A549 (cell line): Measurements from ENCODE around the gene NAV2. TPM values are rescaled to one million over a fixed set of nuclear protein-coding genes. Genes with fewer than 3 reads are reported as not detected.
A peak's percentile ranks its signal among the peaks of the same experiment; 100 is the strongest.

Source experiments
- ATAC-seq, 2 experiments: fragments of 200-7000 bp in 1 of 2; fragments of >200 bp in 1 of 2; cut with Nextera tagmentation in 1 of 2; cut with Tn5 transposase in 1 of 2; 3 replicates each; pipeline versions ENCODE4 v1.8.0 to v1.9.1; 2018 to 2020; ENCODE audit warnings: mild to moderate bottlenecking in 1 of 2, moderate library complexity in 1 of 2
- CTCF ChIA-PET: fragments of 300-600 bp; sonication (Branson Sonifier 250); formaldehyde crosslinking; extraction: SDS; loops from one replicate; lab custom pipeline; 2021; ENCODE audit warnings: antibody characterized with exemption, inconsistent platforms; lab: Yijun Ruan, JAX
- POLR2A ChIA-PET: fragments of 350-600 bp; formaldehyde crosslinking; extraction: SDS; loops from one replicate; lab custom pipeline; 2021; ENCODE audit warnings: antibody characterized with exemption, inconsistent platforms; lab: Yijun Ruan, JAX
- DNase-seq, 2 experiments: peaks; one replicate each; pipeline versions ENCODE4 v3.0.0 to v3.0.0-alpha.2; 2011 to 2016; ENCODE audit warnings: low read depth in 1 of 2, low spot score in 1 of 2
- FAIRE-seq: peaks from 2 replicates; lab custom pipeline; 2011; peaks lifted over from hg19 to GRCh38; lab: Jason Lieb, UNC
- H3K27ac ChIP-seq, 2 experiments: fragments of >200 bp; sonication (Bioruptor Twin); formaldehyde crosslinking; 3 replicates each; pipeline ENCODE4 v1.5.1; 2016 to 2017
- H3K4me1 ChIP-seq: fragments of >200 bp; sonication (Bioruptor Twin); formaldehyde crosslinking; 3 replicates; pipeline ENCODE4 v1.6.1; 2016
- H3K4me2 ChIP-seq: fragments of >200 bp; sonication (Bioruptor Twin); formaldehyde crosslinking; 3 replicates; pipeline ENCODE4 v1.6.1; 2016
- H3K4me3 ChIP-seq: fragments of >200 bp; sonication (Bioruptor Twin); formaldehyde crosslinking; 3 replicates; pipeline ENCODE4 v1.5.1; 2016
- H3K9me3 ChIP-seq: fragments of >200 bp; sonication (Bioruptor Twin); formaldehyde crosslinking; 3 replicates; pipeline ENCODE4 v1.6.1; 2016
- BHLHE40 ChIP-seq: IDR thresholded peaks from 2 replicates; pipeline ENCODE4 v1.6.1; 2012; ENCODE audit warnings: low read depth, low read length, inconsistent platforms
- CBX8 ChIP-seq: fragments of 200-600 bp; sonication (generic); IDR thresholded peaks from 2 replicates; pipeline ENCODE4 v1.6.1; 2016
- CEBPB ChIP-seq, 2 experiments: fragments of >200 bp in 1 of 2; sonication (Bioruptor Twin) in 1 of 2; formaldehyde crosslinking in 1 of 2; IDR thresholded peaks; 2 replicates each; pipeline ENCODE4 v1.6.1; 2012 to 2016
- EHMT2 ChIP-seq: fragments of 200-600 bp; sonication (generic); IDR thresholded peaks from 2 replicates; pipeline ENCODE4 v1.6.1; 2016; ENCODE audit warnings: antibody characterized with exemption, low read depth, mild to moderate bottlenecking, moderate library complexity
- EP300 ChIP-seq, 2 experiments: fragments of >200 bp; sonication (Bioruptor Twin); formaldehyde crosslinking; IDR thresholded peaks; 2 replicates in 1 of 2; 3 replicates in 1 of 2; pipeline ENCODE4 v1.6.1; 2016 to 2017
- FOSB ChIP-seq: fragments of 250-450 bp; sonication (Bioruptor Pico); IDR thresholded peaks from 2 replicates; pipeline ENCODE4 v1.5.0; 2020; ENCODE audit warnings: mild to moderate bottlenecking, moderate library complexity
- GATA3 ChIP-seq: IDR thresholded peaks from 2 replicates; pipeline ENCODE4 v1.6.1; 2012; ENCODE audit warnings: borderline replicate concordance
- HDAC2 ChIP-seq: fragments of 200-600 bp; sonication (generic); IDR thresholded peaks from 2 replicates; pipeline ENCODE4 v1.6.1; 2016
- HOXB5 ChIP-seq: fragments of 250-450 bp; sonication (Bioruptor Pico); IDR thresholded peaks from 2 replicates; pipeline ENCODE4 v1.5.0; 2020; ENCODE audit warnings: mild to moderate bottlenecking, moderate library complexity
- JUNB ChIP-seq: fragments of >200 bp; sonication (Bioruptor Twin); formaldehyde crosslinking; IDR thresholded peaks from 2 replicates; pipeline ENCODE4 v1.6.1; 2016
- KDM5A ChIP-seq: fragments of 200-600 bp; sonication (generic); IDR thresholded peaks from 2 replicates; pipeline ENCODE4 v1.6.1; 2016; ENCODE audit warnings: antibody characterized with exemption, mild to moderate bottlenecking
- NR3C1 ChIP-seq: fragments of >200 bp; sonication (Bioruptor Twin); formaldehyde crosslinking; IDR thresholded peaks from 3 replicates; pipeline ENCODE4 v1.6.1; 2017
- POLR2AphosphoS2 ChIP-seq: conservative IDR thresholded peaks from 2 replicates; pipeline ENCODE4 v1.6.1; 2012; ENCODE audit warnings: low read length, improper control_type of control experiment, inconsistent platforms
- RCOR1 ChIP-seq: fragments of 150-350 bp; IDR thresholded peaks from 2 replicates; pipeline ENCODE4 v1.6.1; 2014; ENCODE audit warnings: antibody characterized with exemption, low read length, low read depth
- SREBF2 ChIP-seq: fragments of 450-650 bp; IDR thresholded peaks from 2 replicates; pipeline ENCODE4 v1.6.1; 2014; ENCODE audit warnings: mild to moderate bottlenecking, moderate library complexity
- WGBS: methylation state at CpG from one replicate; pipeline ENCODE4 v1.1.6; 2017; ENCODE audit errors: missing lambda C conversion rate; 5-methylcytosine and 5-hydroxymethylcytosine counted together
- polyA plus RNA-seq, 4 experiments: library from polyadenylated mRNA; depleted of rRNA in 3 of 4; stranded (reverse); fragments of >200 nt; fragmentation: RNase III in 1 of 4; extraction: RNeasy Plus Mini Kit Qiagen cat#74134 plus additional on column Dnase treatment in 1 of 4; gene quantifications; 2 replicates in 3 of 4; 3 replicates in 1 of 4; pipeline ENCODE4 v1.2.3, GENCODE V29; 2011 to 2017
- TF ChIP-seq, protein P1 (sequence below): fragments of 450-650 bp; IDR thresholded peaks from 2 replicates; pipeline ENCODE4 v1.6.1; 2014; ENCODE audit warnings: antibody characterized with exemption
- TF ChIP-seq, protein P2 (sequence below): fragments of 200-600 bp; sonication (generic); IDR thresholded peaks from 2 replicates; pipeline ENCODE4 v1.6.1; 2016; ENCODE audit warnings: antibody characterized with exemption, mild to moderate bottlenecking, moderate library complexity
- TF ChIP-seq, protein P3 (sequence below): fragments of 250-450 bp; sonication (Bioruptor Pico); IDR thresholded peaks from 2 replicates; pipeline ENCODE4 v1.5.0; 2021; ENCODE audit warnings: mild to moderate bottlenecking, moderate library complexity, borderline replicate concordance
- TF ChIP-seq, protein P4 (sequence below): IDR thresholded peaks from 2 replicates; pipeline ENCODE4 v1.6.1; 2012

The NAV2 gene
- polyA plus RNA-seq, 2 of the 4 experiments (the other 2 are of a cell fraction): 4.9 to 19.8 TPM

DNA sequence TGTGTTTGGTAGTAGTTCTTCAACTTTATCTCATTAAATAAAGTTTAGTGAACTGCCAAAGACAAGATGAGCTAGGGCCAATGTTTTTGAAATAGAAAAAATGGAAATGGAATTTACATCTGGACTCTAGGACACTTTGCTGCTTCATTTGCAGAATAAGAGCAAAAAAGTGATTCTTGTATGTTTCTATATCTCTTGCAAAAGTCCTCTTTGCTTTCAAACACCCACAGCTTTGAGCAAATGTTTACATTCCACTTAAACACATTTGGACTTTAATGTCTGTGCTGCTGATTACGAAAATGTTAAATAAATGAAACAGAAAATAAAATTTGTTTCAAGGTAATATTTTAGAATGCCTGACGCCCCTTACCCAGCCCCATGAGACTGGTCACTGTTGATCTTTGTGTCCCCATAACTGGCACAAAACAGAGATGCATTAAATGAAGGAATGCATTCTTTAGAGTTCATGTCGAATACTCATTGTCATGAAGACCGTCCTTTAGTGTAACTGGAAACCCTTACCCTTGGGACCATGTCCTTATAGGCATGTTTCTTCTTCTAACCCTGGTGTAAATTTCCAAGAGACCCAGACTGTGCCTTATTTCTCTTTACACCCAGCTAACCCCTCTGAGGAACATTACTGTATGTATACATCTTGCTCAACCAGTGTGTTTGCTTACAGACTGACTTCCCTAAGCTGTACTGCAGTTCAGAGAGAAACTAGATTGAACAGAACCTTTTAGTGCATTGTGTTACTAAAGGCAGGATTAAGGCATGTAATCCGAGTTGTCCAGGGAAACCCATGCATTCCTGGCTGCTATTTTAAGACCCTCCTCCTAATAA, 199.7 kb downstream of the NAV2 start:
- peak in 1 of 2 experiments; percentile 32; a peak in 1 of 6 replicates for ATAC-seq
- TF ChIP-seq EP300 (IDR thresholded peaks at IDR 0.05) (no peak), RCOR1 (no peak), HDAC2 (no peak), CBX8 (no peak), FOSB (CRISPR knock-in tag) (no peak), JUNB (no peak), HOXB5 (CRISPR knock-in tag) (no peak), BHLHE40 (no peak), NR3C1 (no peak)
- Histone ChIP-seq H3K4me3 (no peak overlapping the region), H3K27ac (no peak overlapping the region), H3K9me3 (no peaks in the 10 kb centered on the region), H3K4me2 (no peak overlapping the region), H3K4me1 (0 out of 3 replicates have a peak, but pooled peaks cover 4% of the 10 kb centered on the region)
- no peak for FAIRE-seq
- no peak for DNase-seq
- WGBS: 41% methylated on average over 5 of the region's 5 CpGs
- ChIA-PET POLR2A (no interaction called here), CTCF (interaction anchor here (0.8 to 4.9 kb wide), 13 partner anchors 8 to 442 kb away, joined by 3 to 15 read pairs (median 4); no protein-coding TSS in a partner anchor)

DNA sequence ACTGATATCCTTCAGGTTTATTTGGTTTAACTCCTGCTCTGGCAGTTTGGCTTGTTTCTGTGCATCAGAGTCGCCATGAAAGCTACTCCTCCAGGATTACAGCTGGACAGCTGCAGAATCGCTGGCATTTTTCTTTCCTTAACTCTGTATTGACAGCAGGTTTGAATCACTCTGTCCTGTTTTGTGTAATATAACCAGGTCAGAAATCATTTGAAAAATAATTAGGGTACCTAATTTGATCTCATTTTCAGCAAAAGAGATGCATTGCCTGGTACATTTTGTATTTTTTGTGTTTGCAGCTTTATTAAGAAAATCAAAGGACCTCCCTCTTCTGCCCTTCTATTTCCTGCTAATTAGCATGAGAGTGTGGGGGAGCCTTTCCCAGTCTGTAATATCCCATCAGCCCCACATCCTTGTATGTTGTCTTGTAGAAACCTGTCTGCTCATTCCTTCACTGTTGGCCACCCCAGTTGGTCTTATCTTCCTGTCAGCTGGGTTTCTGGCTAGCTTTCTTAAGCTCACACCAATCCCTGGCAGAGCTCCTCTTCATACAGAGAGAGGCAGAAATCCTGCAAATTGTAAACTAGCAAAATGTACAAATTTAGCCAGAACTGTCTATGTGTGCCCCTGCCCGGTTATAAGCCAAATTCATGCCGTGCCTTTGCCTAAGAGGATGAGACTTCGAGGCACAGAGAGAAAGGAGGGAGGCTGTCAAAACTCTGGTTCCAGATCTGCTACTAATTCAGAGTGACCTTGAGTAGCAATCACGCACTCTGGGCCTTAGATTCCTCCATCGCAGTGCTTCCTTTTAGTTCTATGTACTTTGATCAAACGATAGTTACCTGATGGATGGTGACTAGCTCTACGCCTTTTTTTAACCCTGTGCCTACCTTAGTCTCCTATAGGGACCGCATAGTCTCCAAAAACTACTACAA, 200.6 kb downstream of the NAV2 start:
- ChIA-PET CTCF (interaction anchor here (0.8 to 4.9 kb wide), 12 partner anchors 8 to 441 kb away, joined by 3 to 15 read pairs (median 6); no protein-coding TSS in a partner anchor), POLR2A (no interaction called here)
- TF ChIP-seq, protein P1, sequence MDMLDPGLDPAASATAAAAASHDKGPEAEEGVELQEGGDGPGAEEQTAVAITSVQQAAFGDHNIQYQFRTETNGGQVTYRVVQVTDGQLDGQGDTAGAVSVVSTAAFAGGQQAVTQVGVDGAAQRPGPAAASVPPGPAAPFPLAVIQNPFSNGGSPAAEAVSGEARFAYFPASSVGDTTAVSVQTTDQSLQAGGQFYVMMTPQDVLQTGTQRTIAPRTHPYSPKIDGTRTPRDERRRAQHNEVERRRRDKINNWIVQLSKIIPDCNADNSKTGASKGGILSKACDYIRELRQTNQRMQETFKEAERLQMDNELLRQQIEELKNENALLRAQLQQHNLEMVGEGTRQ: no peak
- no peak for TF ChIP-seq CEBPB (IDR thresholded peaks at IDR 0.05)
- TF ChIP-seq, all 56 proteins: peak for 0
- 72% methylated on average over 10 of the region's 10 CpGs for WGBS
- ATAC-seq (no peak), DNase-seq (no peak), FAIRE-seq (no peak)
- Histone ChIP-seq H3K4me3 (no peak overlapping the region), H3K27ac (no peak overlapping the region), H3K4me2 (no peak overlapping the region), H3K9me3 (no peaks in the 10 kb centered on the region), H3K4me1 (0 out of 3 replicates have a peak, but pooled peaks cover 4% of the 10 kb centered on the region)

DNA sequence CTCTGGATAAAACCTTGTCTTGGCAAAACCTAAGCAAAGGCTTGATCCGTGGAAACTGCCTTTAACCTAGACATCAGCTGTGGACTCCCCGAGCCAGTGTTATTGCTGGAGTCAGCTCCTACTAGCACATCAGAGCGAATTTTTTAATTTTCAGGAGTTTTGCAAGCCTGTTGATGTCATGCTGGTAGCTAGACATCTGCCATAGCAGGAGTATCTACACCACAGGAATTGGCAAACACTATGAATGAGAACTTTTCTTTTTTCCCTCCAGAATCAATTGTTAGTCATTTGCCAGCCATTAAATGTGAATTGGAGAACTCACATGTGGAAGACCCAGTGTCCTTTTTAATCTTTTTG, 201.2 kb downstream of the NAV2 start:
- 73% methylated on average over 3 of the region's 3 CpGs for WGBS
- H3K9me3 ChIP-seq: no peaks in the 10 kb centered on the region
- FAIRE-seq (no peak), ATAC-seq (no peak), DNase-seq (no peak)
- peaks cover 9% of the 10 kb centered on the region for H3K4me1 ChIP-seq
- CTCF ChIA-PET: interaction anchor here (0.8 to 4.9 kb wide), 8 partner anchors 9 to 356 kb away, joined by 3 to 15 read pairs (median 8); no protein-coding TSS in a partner anchor
- H3K27ac ChIP-seq: no peak overlapping the region
- TF ChIP-seq, protein P2, sequence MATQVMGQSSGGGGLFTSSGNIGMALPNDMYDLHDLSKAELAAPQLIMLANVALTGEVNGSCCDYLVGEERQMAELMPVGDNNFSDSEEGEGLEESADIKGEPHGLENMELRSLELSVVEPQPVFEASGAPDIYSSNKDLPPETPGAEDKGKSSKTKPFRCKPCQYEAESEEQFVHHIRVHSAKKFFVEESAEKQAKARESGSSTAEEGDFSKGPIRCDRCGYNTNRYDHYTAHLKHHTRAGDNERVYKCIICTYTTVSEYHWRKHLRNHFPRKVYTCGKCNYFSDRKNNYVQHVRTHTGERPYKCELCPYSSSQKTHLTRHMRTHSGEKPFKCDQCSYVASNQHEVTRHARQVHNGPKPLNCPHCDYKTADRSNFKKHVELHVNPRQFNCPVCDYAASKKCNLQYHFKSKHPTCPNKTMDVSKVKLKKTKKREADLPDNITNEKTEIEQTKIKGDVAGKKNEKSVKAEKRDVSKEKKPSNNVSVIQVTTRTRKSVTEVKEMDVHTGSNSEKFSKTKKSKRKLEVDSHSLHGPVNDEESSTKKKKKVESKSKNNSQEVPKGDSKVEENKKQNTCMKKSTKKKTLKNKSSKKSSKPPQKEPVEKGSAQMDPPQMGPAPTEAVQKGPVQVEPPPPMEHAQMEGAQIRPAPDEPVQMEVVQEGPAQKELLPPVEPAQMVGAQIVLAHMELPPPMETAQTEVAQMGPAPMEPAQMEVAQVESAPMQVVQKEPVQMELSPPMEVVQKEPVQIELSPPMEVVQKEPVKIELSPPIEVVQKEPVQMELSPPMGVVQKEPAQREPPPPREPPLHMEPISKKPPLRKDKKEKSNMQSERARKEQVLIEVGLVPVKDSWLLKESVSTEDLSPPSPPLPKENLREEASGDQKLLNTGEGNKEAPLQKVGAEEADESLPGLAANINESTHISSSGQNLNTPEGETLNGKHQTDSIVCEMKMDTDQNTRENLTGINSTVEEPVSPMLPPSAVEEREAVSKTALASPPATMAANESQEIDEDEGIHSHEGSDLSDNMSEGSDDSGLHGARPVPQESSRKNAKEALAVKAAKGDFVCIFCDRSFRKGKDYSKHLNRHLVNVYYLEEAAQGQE: no peak
- TF ChIP-seq, protein P3, sequence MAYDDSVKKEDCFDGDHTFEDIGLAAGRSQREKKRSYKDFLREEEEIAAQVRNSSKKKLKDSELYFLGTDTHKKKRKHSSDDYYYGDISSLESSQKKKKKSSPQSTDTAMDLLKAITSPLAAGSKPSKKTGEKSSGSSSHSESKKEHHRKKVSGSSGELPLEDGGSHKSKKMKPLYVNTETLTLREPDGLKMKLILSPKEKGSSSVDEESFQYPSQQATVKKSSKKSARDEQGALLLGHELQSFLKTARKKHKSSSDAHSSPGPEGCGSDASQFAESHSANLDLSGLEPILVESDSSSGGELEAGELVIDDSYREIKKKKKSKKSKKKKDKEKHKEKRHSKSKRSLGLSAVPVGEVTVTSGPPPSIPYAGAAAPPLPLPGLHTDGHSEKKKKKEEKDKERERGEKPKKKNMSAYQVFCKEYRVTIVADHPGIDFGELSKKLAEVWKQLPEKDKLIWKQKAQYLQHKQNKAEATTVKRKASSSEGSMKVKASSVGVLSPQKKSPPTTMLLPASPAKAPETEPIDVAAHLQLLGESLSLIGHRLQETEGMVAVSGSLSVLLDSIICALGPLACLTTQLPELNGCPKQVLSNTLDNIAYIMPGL (CRISPR knock-in tag): no peak
- TF ChIP-seq POLR2AphosphoS2 (no peak), GATA3 (no peak), HOXB5 (CRISPR knock-in tag) (no peak), SREBF2 (no peak), EHMT2 (no peak), KDM5A (no peak)
- TF ChIP-seq, protein P4, sequence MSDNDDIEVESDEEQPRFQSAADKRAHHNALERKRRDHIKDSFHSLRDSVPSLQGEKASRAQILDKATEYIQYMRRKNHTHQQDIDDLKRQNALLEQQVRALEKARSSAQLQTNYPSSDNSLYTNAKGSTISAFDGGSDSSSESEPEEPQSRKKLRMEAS: no peak
- no peak overlapping the region for H3K4me3 ChIP-seq
- H3K4me2 ChIP-seq: no peak overlapping the region
- POLR2A ChIA-PET: no interaction called here
